Osteocyte (in vitro differentiated cells): ENCODE data around the gene TPBG. TPM values are rescaled to one million over a fixed set of nuclear protein-coding genes. Genes with fewer than 3 reads are reported as not detected.

Source experiments
- DNase-seq: peaks from one replicate; pipeline ENCODE4 v3.0.0; 2021; ENCODE audit warnings: mixed read lengths; ENCODE audit not compliant: unreplicated experiment; ENCODE audit errors: extremely low spot score
- H3K27ac Mint-ChIP-seq: one replicate; pipeline ENCODE4 v1.8.0; 2021; ENCODE audit warnings: mild to moderate bottlenecking, mixed read lengths; ENCODE audit not compliant: unreplicated experiment
- H3K27me3 Mint-ChIP-seq: one replicate; pipeline ENCODE4 v1.8.0; 2021; ENCODE audit warnings: mixed read lengths; ENCODE audit not compliant: unreplicated experiment
- H3K36me3 Mint-ChIP-seq: one replicate; pipeline ENCODE4 v1.8.0; 2021; ENCODE audit warnings: mixed read lengths; ENCODE audit not compliant: unreplicated experiment
- H3K4me1 Mint-ChIP-seq: one replicate; pipeline ENCODE4 v1.8.0; 2021; ENCODE audit warnings: mixed read lengths; ENCODE audit not compliant: unreplicated experiment
- H3K4me3 Mint-ChIP-seq: one replicate; pipeline ENCODE4 v1.8.0; 2021; ENCODE audit warnings: mild to moderate bottlenecking, moderate library complexity, mixed read lengths; ENCODE audit not compliant: unreplicated experiment
- H3K9me3 Mint-ChIP-seq: one replicate; pipeline ENCODE4 v1.8.0; 2021; ENCODE audit warnings: mixed read lengths; ENCODE audit not compliant: unreplicated experiment
- CTCF ChIP-seq: fragments of 200-600 bp; sonication (generic); IDR thresholded peaks from 2 replicates; pipeline ENCODE4 v1.5.0; 2021; ENCODE audit warnings: antibody characterized with exemption, mild to moderate bottlenecking, moderate library complexity
- total RNA-seq: library from RNA; stranded (reverse); gene quantifications from 2 replicates; pipeline ENCODE4 v1.2.1, GENCODE V29; 2021

The TPBG gene
- total RNA-seq, 1 donor from 2014 or later = 47.1 TPM

- H3K4me3 Mint-ChIP-seq = no peak overlapping the region
- DNase-seq = no peak
- peaks cover 4% of the 10 kb centered on the region for H3K4me1 Mint-ChIP-seq
- peak; percentile 52 for TF ChIP-seq CTCF
- no peak overlapping the region for H3K27ac Mint-ChIP-seq
- H3K27me3 Mint-ChIP-seq = peaks cover 54% of the 10 kb centered on the region
- no peaks in the 10 kb centered on the region for H3K9me3 Mint-ChIP-seq
- H3K36me3 Mint-ChIP-seq = no peaks in the 10 kb centered on the region
Observed at GRCh38 chr6:82331031-82331773, 32.4 kb upstream of the TPBG start.

GRCh38 chr6:82333781-82334180 is 29.8 kb upstream of the TPBG start:
- Mint-ChIP-seq H3K9me3 (no peaks in the 10 kb centered on the region), H3K4me1 (peaks cover 4% of the 10 kb centered on the region), H3K4me3 (no peak overlapping the region), H3K27ac (no peak overlapping the region), H3K27me3 (peaks cover 41% of the 10 kb centered on the region), H3K36me3 (no peaks in the 10 kb centered on the region)
- no peak for DNase-seq
- TF ChIP-seq CTCF = no peak

DNA sequence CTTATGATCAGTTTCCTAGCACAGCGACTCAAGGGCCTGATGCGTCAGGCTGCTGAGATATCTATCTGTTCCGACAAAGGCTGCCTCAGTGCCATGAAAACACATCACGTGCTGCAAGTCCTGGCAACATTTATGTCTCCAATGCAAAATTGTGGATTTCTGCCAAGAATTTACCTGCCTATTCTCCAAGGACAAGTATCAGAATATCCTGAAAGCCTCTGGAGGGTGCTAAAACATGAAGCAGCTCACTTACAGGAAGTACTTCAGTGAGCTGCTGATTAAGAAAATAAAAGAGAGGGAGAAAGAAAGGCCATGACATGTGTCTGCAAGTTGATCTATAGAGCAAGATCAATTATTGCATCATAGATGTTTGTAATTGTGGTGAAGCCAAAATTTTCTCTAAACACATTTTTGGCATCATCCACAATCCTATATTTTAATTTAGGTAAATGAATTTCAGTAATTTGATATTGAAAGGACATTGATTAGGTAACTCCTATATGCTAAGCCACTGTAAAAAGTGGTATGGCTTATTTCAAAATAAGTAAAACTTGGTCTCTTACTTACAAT is 25.8 kb upstream of the TPBG start:
- Mint-ChIP-seq H3K9me3 (no peaks in the 10 kb centered on the region), H3K4me3 (no peak overlapping the region), H3K27ac (no peak overlapping the region), H3K27me3 (peaks cover 43% of the 10 kb centered on the region), H3K4me1 (no peaks in the 10 kb centered on the region), H3K36me3 (no peaks in the 10 kb centered on the region)
- no peak for DNase-seq
- no peak for TF ChIP-seq CTCF

- H3K36me3 Mint-ChIP-seq = no peaks in the 10 kb centered on the region
- H3K4me3 Mint-ChIP-seq = no peak overlapping the region
- H3K9me3 Mint-ChIP-seq = peaks cover 7% of the 10 kb centered on the region
- peaks cover 26% of the 10 kb centered on the region for H3K27me3 Mint-ChIP-seq
- no peak overlapping the region for H3K27ac Mint-ChIP-seq
- no peaks in the 10 kb centered on the region for H3K4me1 Mint-ChIP-seq
- TF ChIP-seq CTCF = no peak
- no peak for DNase-seq
Observed at GRCh38 chr6:82348130-82348529, 15.5 kb upstream of the TPBG start.

GRCh38 chr6:82353848-82354247 is 9.8 kb upstream of the TPBG start:
- no peak overlapping the region for H3K4me3 Mint-ChIP-seq
- H3K4me1 Mint-ChIP-seq = no peaks in the 10 kb centered on the region
- DNase-seq = no peak
- no peaks in the 10 kb centered on the region for H3K9me3 Mint-ChIP-seq
- no peak overlapping the region for H3K27ac Mint-ChIP-seq
- no peak for TF ChIP-seq CTCF
- H3K27me3 Mint-ChIP-seq = peaks cover 58% of the 10 kb centered on the region
- H3K36me3 Mint-ChIP-seq = no peaks in the 10 kb centered on the region
